Immature natural killer cell (primary cell): Measurements from ENCODE around the gene ASCL2. TPM values are rescaled to one million over a fixed set of nuclear protein-coding genes. Genes with fewer than 3 reads are reported as not detected.

Experiments used
- DNase-seq, 3 donors: peaks; one replicate each; pipeline ENCODE4 v3.0.0; 2022; ENCODE audit warnings: mixed read lengths in 1 of 3
- H3K27ac Mint-ChIP-seq, 6 donors: one replicate each; pipeline ENCODE4 v1.8.0; 2020; ENCODE audit warnings: mixed read lengths in 6 of 6, mild to moderate bottlenecking in 5 of 6, inconsistent platforms in 4 of 6, moderate library complexity in 3 of 6
- H3K27me3 Mint-ChIP-seq, 3 donors: one replicate each; pipeline ENCODE4 v1.8.0; 2020 to 2021; ENCODE audit warnings: low read depth in 3 of 3, mild to moderate bottlenecking in 3 of 3, mixed read lengths in 3 of 3, moderate library complexity in 3 of 3, inconsistent platforms in 1 of 3
- H3K36me3 Mint-ChIP-seq, 3 donors: one replicate each; pipeline ENCODE4 v1.8.0; 2020; ENCODE audit warnings: mixed read lengths in 3 of 3, inconsistent platforms in 2 of 3, mild to moderate bottlenecking in 2 of 3
- H3K4me1 Mint-ChIP-seq, 2 donors: one replicate each; pipeline ENCODE4 v1.8.0; 2020; ENCODE audit warnings: inconsistent platforms in 2 of 2, mild to moderate bottlenecking in 2 of 2, mixed read lengths in 2 of 2, moderate library complexity in 1 of 2
- H3K4me3 Mint-ChIP-seq, 5 donors: one replicate each; pipeline ENCODE4 v1.8.0; 2020; ENCODE audit warnings: mild to moderate bottlenecking in 5 of 5, mixed read lengths in 5 of 5, inconsistent platforms in 3 of 5, moderate library complexity in 3 of 5
- H3K9me3 Mint-ChIP-seq, 6 donors: one replicate each; pipeline ENCODE4 v1.8.0; 2020; ENCODE audit warnings: mild to moderate bottlenecking in 6 of 6, mixed read lengths in 6 of 6, inconsistent platforms in 4 of 6, moderate library complexity in 3 of 6
- polyA plus RNA-seq, 3 donors: library from polyadenylated mRNA; unstranded; fragments of 300-500 nt; fragmentation: Illumina TruSeq; gene quantifications; one replicate each; pipeline ENCODE4 v1.2.3, GENCODE V29; 2021

The ASCL2 gene
- polyA plus RNA-seq, 3 donors from 2014 or later, result 9.7 to 60.0 (median 18.2) TPM

GRCh38 chr11:2271077-2271326 lies 614 bp upstream of the ASCL2 start:
- Mint-ChIP-seq H3K4me3 (peak overlapping the region; percentile 13 to 83 (median 63)), H3K9me3 (no peaks in the 10 kb centered on the region), H3K27me3 (peaks cover 6 to 20% (median 9%) of the 10 kb centered on the region in 3 donors)

DNA sequence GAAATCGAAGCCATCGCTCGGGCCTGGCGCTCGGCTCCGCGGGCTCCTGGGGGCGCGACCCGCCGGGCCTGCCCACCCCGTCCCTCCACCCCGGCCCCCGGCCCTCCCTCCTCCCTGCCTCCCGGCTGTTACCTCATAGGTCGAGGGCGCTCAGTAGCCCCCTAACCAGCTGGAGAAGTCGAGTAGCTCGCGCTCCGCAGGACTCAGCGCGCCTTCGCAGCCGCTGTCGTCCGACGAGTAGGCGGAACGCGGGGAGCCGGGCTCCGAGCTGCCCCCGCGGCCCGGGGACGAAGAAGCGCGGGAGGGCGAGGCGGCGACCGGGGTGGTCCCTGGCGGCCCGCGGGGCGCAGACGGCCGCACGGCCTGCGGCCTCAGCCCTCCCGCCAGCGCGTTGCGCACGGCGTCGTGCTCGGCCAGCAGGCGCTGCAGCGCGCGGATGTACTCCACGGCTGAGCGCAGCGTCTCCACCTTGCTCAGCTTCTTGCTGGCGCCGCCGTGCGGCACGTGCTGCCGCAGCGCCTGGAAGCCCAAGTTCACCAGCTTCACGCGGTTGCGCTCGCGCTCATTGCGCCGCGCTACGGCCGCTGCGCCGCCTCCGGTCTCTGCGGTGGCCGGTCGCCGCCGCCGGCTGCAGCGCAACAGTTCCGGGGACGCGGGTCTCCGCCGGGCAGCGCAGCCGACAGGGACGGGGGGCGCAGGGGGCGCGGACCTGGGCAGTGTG lies 627 bp downstream of the ASCL2 start:
- peak; percentile 51 to 70 (median 68) for DNase-seq
- peak overlapping the region; percentile 78 to 85 (median 81) for H3K4me3 Mint-ChIP-seq
- H3K9me3 Mint-ChIP-seq, result no peaks in the 10 kb centered on the region

More at GRCh38 chr11:2271077-2271326, 614 bp upstream of the ASCL2 start:
- Mint-ChIP-seq H3K27ac (peak overlapping the region in 1 of 6 donors; percentile 74), H3K36me3 (peaks cover 0 to 5% (median 4%) of the 10 kb centered on the region in 3 donors), H3K4me1 (peaks cover 29 to 32% of the 10 kb centered on the region in 2 donors)
- DNase-seq, result peak; percentile 79 to 90 (median 89)

DNA sequence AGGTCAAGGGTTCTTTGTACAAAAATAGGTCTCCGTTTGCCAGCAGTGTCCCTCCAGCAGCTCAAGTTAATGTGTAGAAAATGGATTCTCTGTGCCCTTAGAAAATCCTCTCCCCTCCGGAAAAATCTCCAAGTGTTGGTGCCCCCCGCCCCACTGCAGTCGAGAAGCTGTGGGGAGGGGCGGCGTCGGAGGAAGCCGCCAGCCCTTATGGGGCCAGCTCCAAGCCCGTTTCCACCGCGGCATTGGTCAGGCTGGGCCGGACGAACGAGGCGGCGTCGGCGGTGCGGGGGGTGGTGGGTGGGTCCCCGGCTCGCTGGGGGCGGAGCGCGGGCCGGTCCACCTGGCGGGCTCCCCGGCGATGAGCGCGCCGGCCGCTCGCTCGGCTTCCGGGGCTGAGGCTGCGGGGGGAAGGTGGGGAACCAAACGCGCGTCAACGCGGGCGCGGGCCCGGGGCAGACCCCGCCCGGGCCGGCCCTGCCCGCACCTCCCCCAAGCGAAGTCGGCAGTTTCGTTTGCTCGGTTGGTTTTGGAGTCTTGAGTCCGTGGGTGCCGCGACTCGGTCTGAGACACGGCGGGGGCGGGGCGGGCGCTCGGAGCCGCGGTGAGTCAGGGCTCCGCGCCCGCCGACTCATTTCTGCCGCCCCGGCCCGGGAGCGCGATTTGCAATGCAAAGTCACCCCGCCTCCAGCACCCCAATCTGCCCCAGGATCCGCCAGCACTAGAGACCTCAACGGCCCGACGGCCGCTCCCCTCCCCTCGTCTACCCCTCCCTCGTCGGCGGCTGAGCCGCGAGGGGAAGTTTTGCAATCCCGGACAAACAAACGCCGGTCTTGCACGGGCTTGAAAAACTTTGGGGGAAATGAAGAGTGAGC lies 1.4 kb downstream of the ASCL2 start:
- Mint-ChIP-seq H3K36me3 (peaks cover 0 to 5% (median 4%) of the 10 kb centered on the region in 3 donors), H3K27me3 (peaks cover 6 to 25% (median 9%) of the 10 kb centered on the region in 3 donors), H3K27ac (peak overlapping the region; percentile 55 to 87 (median 78)), H3K4me1 (peaks cover 41 to 47% of the 10 kb centered on the region in 2 donors), H3K9me3 (no peaks in the 10 kb centered on the region), H3K4me3 (peak overlapping the region; percentile 80 to 85 (median 82))
- DNase-seq, result peak; percentile 74 to 83 (median 80)

More for the DNA sequence above, 627 bp downstream of the ASCL2 start:
- H3K27me3 Mint-ChIP-seq, result peaks cover 6 to 25% (median 9%) of the 10 kb centered on the region in 3 donors
- H3K4me1 Mint-ChIP-seq, result peaks cover 41% of the 10 kb centered on the region in 2 donors
- H3K36me3 Mint-ChIP-seq, result peaks cover 0 to 5% (median 4%) of the 10 kb centered on the region in 3 donors
- peak overlapping the region in 2 of 6 donors; percentile 32 to 79 for H3K27ac Mint-ChIP-seq

DNA sequence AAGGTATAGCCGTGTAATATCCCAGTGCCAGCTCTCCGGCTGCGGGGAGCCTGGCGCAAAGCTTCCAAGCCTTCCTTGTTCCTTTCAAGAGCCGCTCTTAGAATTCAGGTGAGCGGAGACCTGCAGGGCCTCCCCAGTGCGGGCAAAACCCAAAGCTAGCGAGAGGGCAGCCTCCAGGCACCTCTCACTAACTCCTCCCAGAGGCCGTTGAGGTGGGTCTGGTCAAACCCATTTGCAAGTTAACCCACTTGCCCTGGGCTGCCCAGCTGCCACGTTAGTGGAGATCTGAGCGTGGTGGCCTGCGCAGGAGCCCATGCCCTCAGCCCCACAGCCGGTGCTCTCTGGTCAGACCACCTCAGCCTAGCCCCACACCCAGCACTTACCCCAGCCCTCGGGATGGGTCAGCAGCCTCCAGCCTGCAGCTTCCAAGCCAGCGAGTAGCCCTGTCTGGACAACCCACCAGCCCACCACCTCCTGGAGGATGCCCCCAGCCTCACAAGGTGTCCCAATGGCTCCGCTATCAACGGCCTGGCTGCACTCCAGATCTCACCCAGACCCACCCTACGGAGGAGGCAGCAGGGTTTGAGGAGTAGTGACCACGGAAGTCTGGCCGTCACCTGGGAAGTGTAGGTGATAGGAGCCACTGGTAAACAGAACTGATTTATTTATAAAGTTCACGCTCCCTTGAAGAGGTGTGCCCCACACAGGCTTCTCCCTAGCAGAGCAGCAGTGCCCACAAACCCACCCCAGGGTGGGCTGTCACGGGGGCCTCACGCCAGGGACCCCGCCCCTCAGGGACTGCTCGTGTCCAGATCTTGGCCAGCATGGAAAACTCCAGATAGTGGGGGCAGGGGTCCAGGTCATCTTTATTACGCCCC lies 2.3 kb downstream of the ASCL2 start:
- Mint-ChIP-seq H3K27me3 (peaks cover 6 to 25% (median 9%) of the 10 kb centered on the region in 3 donors), H3K9me3 (no peaks in the 10 kb centered on the region), H3K27ac (peak overlapping the region; percentile 62 to 87 (median 78)), H3K36me3 (peaks cover 0 to 5% (median 4%) of the 10 kb centered on the region in 3 donors), H3K4me3 (peak overlapping the region; percentile 67 to 85 (median 81)), H3K4me1 (peaks cover 41 to 47% of the 10 kb centered on the region in 2 donors)
- no peak for DNase-seq

- Mint-ChIP-seq H3K27me3 (peaks cover 6 to 25% (median 9%) of the 10 kb centered on the region in 3 donors), H3K4me1 (peaks cover 41 to 47% of the 10 kb centered on the region in 2 donors), H3K27ac (peak overlapping the region in 4 of 6 donors; percentile 21 to 96 (median 82)), H3K36me3 (peaks cover 0 to 5% (median 4%) of the 10 kb centered on the region in 3 donors), H3K4me3 (peak overlapping the region; percentile 67 to 85 (median 81)), H3K9me3 (no peaks in the 10 kb centered on the region)
- no peak for DNase-seq
These were observed 3.0 kb downstream of the ASCL2 start for GRCh38 chr11:2267306-2267850.

DNA sequence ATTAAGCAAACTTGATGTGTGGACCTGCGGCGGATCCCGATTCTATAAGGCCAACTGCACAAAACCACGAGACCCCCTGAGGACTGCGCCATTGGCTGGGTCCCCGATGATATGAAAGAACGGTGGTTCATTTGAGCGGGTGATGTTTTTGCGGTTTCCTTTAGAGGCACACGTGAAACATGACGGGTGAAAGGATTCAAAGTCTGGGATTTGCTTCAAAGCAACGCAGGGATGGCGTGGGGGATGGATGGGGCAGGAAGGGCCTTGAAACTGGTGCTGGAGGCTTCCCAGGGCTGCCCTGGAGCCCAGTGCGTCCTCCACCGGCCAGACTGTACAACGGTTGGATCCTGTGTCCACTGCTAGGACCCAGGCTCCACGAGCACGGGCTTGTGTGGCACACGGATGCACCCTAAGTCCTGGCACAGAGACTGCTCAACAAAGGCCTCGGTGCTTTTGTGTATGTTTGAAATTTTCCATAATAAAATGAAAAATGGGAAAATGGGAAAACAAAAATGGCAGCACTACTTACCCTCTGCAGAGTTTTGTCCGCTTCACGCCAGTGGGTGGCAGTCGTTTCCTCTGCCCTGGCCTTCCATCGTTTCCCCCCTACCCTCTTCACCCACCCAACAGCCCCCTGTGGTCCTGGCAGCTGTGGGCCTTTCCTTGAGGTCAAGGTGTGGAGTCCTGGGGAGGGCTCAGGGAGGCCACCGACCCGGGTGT lies 3.6 kb downstream of the ASCL2 start:
- H3K27me3 Mint-ChIP-seq, result peaks cover 6 to 25% (median 9%) of the 10 kb centered on the region in 3 donors
- peak overlapping the region; percentile 74 to 88 (median 81) for H3K4me3 Mint-ChIP-seq
- H3K36me3 Mint-ChIP-seq, result peaks cover 0 to 5% (median 4%) of the 10 kb centered on the region in 3 donors
- H3K27ac Mint-ChIP-seq, result peak overlapping the region; percentile 89 to 96 (median 92)
- no peaks in the 10 kb centered on the region for H3K9me3 Mint-ChIP-seq
- peaks cover 41 to 47% of the 10 kb centered on the region in 2 donors for H3K4me1 Mint-ChIP-seq
- DNase-seq, result peak; percentile 13 to 44 (median 32)

- Mint-ChIP-seq H3K36me3 (peaks cover 0 to 5% (median 4%) of the 10 kb centered on the region in 3 donors), H3K9me3 (no peaks in the 10 kb centered on the region), H3K4me3 (peak overlapping the region; percentile 74 to 88 (median 81)), H3K27me3 (peaks cover 6 to 26% (median 9%) of the 10 kb centered on the region in 3 donors), H3K27ac (peak overlapping the region; percentile 89 to 96 (median 92)), H3K4me1 (peaks cover 41 to 47% of the 10 kb centered on the region in 2 donors)
- DNase-seq, result peak; percentile 49 to 60 (median 53)
These were observed 4.4 kb downstream of the ASCL2 start for GRCh38 chr11:2265854-2266585.

DNA sequence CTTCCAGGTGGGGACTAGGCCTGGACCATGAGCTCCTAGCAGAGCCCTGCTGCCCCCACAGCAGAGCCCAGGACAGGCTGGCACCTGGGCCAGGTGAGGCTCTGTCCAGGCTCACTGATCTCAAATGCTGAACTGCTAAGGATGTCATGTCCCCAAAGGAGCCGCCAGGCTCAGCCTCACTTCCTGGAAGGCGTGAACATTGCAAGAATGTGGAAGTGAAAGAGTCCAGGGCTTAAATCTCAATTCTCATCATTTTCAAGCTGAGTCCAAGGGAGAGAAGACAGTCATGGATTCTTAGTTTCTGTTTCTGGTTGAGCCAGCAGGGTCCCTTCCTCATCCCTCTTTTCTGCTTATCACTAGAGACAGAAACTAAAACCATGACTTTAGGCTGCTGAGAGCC lies 5.0 kb downstream of the ASCL2 start:
- peak overlapping the region; percentile 89 to 96 (median 92) for H3K27ac Mint-ChIP-seq
- H3K4me1 Mint-ChIP-seq, result peaks cover 37 to 47% of the 10 kb centered on the region in 2 donors
- peak; percentile 34 to 48 (median 41) for DNase-seq
- H3K27me3 Mint-ChIP-seq, result peaks cover 6 to 26% (median 7%) of the 10 kb centered on the region in 3 donors
- H3K4me3 Mint-ChIP-seq, result peak overlapping the region; percentile 74 to 88 (median 81)
- H3K36me3 Mint-ChIP-seq, result peaks cover 0 to 5% (median 4%) of the 10 kb centered on the region in 3 donors
- H3K9me3 Mint-ChIP-seq, result no peaks in the 10 kb centered on the region

GRCh38 chr11:2264366-2265053 lies 5.9 kb downstream of the ASCL2 start:
- H3K9me3 Mint-ChIP-seq, result no peaks in the 10 kb centered on the region
- peaks cover 36 to 47% of the 10 kb centered on the region in 2 donors for H3K4me1 Mint-ChIP-seq
- peaks cover 0 to 5% (median 4%) of the 10 kb centered on the region in 3 donors for H3K36me3 Mint-ChIP-seq
- H3K27me3 Mint-ChIP-seq, result peaks cover 6 to 28% (median 7%) of the 10 kb centered on the region in 3 donors
- no peak overlapping the region for H3K4me3 Mint-ChIP-seq
- peak overlapping the region in 3 of 6 donors; percentile 14 to 89 (median 21) for H3K27ac Mint-ChIP-seq
- DNase-seq, result no peak

DNA sequence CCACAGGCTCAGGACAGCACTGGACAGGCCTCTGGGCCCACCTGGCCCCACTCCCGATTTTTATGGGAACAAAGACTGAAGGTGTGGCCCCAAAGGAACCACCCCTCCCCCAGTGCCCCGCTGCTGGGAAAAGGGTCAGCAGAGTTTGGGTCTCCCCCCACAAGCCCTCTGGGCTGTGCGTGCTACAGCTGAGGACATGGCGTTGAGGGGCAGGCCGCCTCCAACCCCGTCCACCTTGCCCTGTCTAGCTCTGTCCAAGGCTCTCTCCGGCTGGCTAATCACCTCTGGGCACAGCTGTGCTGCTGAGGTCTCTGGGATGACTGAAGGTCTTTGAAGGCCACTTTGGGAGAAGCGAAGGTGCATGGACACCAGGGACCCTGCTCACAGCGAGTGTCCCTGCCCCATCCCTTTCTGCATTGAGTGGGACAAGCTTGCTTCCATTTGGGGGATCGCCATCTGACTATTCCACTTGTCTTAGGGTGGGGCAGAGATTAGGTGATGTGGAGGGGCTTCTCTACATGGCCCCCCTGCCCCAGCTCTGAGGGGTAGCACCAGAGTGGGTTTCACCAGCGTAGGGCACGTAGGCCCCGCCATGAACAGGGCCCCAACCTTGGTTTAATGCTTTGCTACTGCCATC lies 6.5 kb downstream of the ASCL2 start:
- peaks cover 0 to 5% (median 4%) of the 10 kb centered on the region in 3 donors for H3K36me3 Mint-ChIP-seq
- no peak overlapping the region for H3K27ac Mint-ChIP-seq
- H3K9me3 Mint-ChIP-seq, result no peaks in the 10 kb centered on the region
- H3K4me3 Mint-ChIP-seq, result no peak overlapping the region
- peaks cover 6 to 24% (median 7%) of the 10 kb centered on the region in 3 donors for H3K27me3 Mint-ChIP-seq
- no peak for DNase-seq
- peaks cover 36 to 46% of the 10 kb centered on the region in 2 donors for H3K4me1 Mint-ChIP-seq

- no peak overlapping the region for H3K27ac Mint-ChIP-seq
- no peak for DNase-seq
- peaks cover 30 to 39% of the 10 kb centered on the region in 2 donors for H3K4me1 Mint-ChIP-seq
- no peak overlapping the region for H3K4me3 Mint-ChIP-seq
- H3K9me3 Mint-ChIP-seq, result no peaks in the 10 kb centered on the region
- H3K27me3 Mint-ChIP-seq, result peaks cover 3 to 21% (median 6%) of the 10 kb centered on the region in 3 donors
- H3K36me3 Mint-ChIP-seq, result peaks cover 0 to 5% (median 0%) of the 10 kb centered on the region in 3 donors
These were observed 7.3 kb downstream of the ASCL2 start for GRCh38 chr11:2263071-2263565.
